ENCODE results near the gene MAP2K3. TPM values are rescaled to one million over a fixed set of nuclear protein-coding genes. Genes with fewer than 3 reads are reported as not detected.
"Not testable (repeated sequence)": the region's sequence is repeated elsewhere in the genome, so short reads cannot be mapped to it uniquely, and the experiment has no call there.

Gene MAP2K3
- total RNA-seq, 1 donor from 2014 or later: 36.2 TPM

DNA sequence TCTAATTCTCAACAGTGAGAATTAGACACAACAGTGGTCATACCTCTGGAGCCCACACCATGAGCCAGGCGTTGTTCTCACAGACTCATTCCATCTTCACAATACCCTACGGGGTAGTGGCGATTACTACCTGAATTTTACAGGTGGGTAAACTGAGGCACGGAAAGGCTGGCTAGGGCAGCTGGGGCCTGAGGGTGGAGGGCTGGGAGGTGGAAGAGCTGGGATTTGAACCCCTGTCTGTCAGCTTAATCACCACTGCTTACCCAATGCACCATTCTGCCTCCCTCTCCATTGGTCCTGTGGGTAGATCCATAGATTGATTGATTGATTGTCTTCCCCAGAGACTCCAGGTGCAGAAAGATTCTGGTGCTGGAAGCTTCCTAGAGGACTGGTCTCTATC, 60.3 kb downstream of the MAP2K3 start:
- not testable (repeated sequence) for DNase-seq (ENCODE audit: extremely low spot score, unreplicated experiment); H3K9me3 Mint-ChIP-seq (ENCODE audit: unreplicated experiment); H3K4me1 Mint-ChIP-seq (ENCODE audit: unreplicated experiment); H3K27me3 Mint-ChIP-seq (ENCODE audit: unreplicated experiment); H3K27ac Mint-ChIP-seq (ENCODE audit: unreplicated experiment); H3K4me3 Mint-ChIP-seq (ENCODE audit: unreplicated experiment); H3K36me3 Mint-ChIP-seq (ENCODE audit: unreplicated experiment)

- Mint-ChIP-seq H3K27me3 (ENCODE audit: unreplicated experiment) (peaks cover 2% of the 10 kb centered on the region), H3K4me1 (ENCODE audit: unreplicated experiment) (peaks cover 10% of the 10 kb centered on the region), H3K9me3 (ENCODE audit: unreplicated experiment) (no peaks in the 10 kb centered on the region), H3K4me3 (ENCODE audit: unreplicated experiment) (no peak overlapping the region), H3K27ac (ENCODE audit: unreplicated experiment) (no peak overlapping the region), H3K36me3 (ENCODE audit: unreplicated experiment) (no peaks in the 10 kb centered on the region)
- no peak for TF ChIP-seq CTCF (IDR thresholded peaks at IDR 0.05)
- no peak for DNase-seq (ENCODE audit: extremely low spot score, unreplicated experiment)
Observed at GRCh38 chr17:21345236-21345635, 60.7 kb downstream of the MAP2K3 start.

GRCh38 chr17:21346107-21346506, 61.6 kb downstream of the MAP2K3 start:
- not testable (repeated sequence) for DNase-seq (ENCODE audit: extremely low spot score, unreplicated experiment); H3K27me3 Mint-ChIP-seq (ENCODE audit: unreplicated experiment); H3K27ac Mint-ChIP-seq (ENCODE audit: unreplicated experiment); H3K36me3 Mint-ChIP-seq (ENCODE audit: unreplicated experiment); H3K4me3 Mint-ChIP-seq (ENCODE audit: unreplicated experiment); H3K9me3 Mint-ChIP-seq (ENCODE audit: unreplicated experiment); H3K4me1 Mint-ChIP-seq (ENCODE audit: unreplicated experiment)

GRCh38 chr17:21346651-21347250, 62.2 kb downstream of the MAP2K3 start:
- not testable (repeated sequence) for H3K27ac Mint-ChIP-seq (ENCODE audit: unreplicated experiment); H3K36me3 Mint-ChIP-seq (ENCODE audit: unreplicated experiment); H3K4me3 Mint-ChIP-seq (ENCODE audit: unreplicated experiment); H3K4me1 Mint-ChIP-seq (ENCODE audit: unreplicated experiment); H3K27me3 Mint-ChIP-seq (ENCODE audit: unreplicated experiment); H3K9me3 Mint-ChIP-seq (ENCODE audit: unreplicated experiment); DNase-seq (ENCODE audit: extremely low spot score, unreplicated experiment)

DNA sequence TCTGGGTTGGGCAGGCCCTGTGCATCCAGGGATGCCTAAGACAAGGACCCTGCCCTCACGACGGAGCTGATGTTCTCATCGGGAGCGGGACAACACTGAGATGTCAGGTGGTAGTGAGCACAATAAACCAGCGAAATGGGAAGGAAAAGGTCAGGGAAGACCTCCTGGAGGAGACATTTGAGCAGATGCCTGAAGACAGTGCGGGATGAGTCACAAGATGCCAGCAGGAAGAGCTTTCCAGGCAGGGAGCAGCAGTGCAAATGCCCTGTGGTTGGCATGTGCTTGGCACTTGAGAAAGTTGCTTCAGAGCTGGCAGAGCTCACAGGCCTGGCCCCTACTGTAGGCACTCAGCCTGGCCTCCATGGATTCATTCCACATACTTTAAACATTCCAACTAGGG, 63.1 kb downstream of the MAP2K3 start:
- not testable (repeated sequence) for H3K9me3 Mint-ChIP-seq (ENCODE audit: unreplicated experiment); H3K4me3 Mint-ChIP-seq (ENCODE audit: unreplicated experiment); H3K27me3 Mint-ChIP-seq (ENCODE audit: unreplicated experiment); H3K4me1 Mint-ChIP-seq (ENCODE audit: unreplicated experiment); H3K27ac Mint-ChIP-seq (ENCODE audit: unreplicated experiment); DNase-seq (ENCODE audit: extremely low spot score, unreplicated experiment); H3K36me3 Mint-ChIP-seq (ENCODE audit: unreplicated experiment)

DNA sequence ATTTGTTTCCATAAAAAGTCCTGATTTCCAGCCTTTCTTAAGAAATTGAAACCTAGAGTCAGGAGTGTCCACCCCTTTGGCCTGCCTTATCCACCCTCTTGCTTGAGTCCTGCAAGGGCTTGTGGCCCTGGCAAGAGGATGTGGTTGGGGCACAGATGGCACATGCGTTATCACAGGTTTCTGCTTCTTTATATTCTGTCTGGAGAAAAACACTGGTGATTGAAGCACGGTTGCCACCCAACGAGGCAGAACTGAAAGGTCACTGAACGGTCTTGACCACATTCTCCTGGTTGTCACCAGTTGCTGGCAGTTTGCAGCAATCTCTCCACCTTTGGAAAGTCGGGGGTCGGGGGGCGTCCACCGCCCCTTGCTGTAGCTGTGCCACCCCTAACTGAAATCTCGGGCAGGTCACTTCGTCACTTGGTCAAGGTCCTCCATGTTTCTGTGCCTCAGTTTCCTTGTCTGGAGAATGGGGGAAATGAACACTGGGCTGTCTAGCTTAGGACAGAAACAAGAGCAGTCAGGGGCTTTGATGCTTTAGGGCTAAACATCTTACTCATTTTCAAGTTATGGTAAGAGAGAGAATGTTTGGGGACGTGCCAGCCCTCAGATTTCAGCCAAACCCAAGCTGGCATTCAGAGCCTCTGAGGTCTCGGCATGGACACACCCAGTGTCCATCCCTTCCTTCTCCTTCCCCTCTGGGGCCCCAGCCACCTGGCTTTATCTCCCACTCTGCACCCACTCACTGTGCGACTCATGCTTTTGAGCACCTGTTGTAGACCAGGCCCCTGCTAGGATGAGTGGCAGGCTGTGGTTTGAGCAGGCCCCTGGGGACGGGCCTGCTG, 63.8 kb downstream of the MAP2K3 start:
- DNase-seq (ENCODE audit: extremely low spot score, unreplicated experiment): not testable (repeated sequence)

GRCh38 chr17:21348926-21349261, 64.4 kb downstream of the MAP2K3 start:
- not testable (repeated sequence) for H3K36me3 Mint-ChIP-seq (ENCODE audit: unreplicated experiment); DNase-seq (ENCODE audit: extremely low spot score, unreplicated experiment); H3K4me1 Mint-ChIP-seq (ENCODE audit: unreplicated experiment); H3K27ac Mint-ChIP-seq (ENCODE audit: unreplicated experiment); H3K27me3 Mint-ChIP-seq (ENCODE audit: unreplicated experiment); H3K4me3 Mint-ChIP-seq (ENCODE audit: unreplicated experiment); H3K9me3 Mint-ChIP-seq (ENCODE audit: unreplicated experiment)

More for the DNA sequence above, 63.8 kb downstream of the MAP2K3 start:
- H3K4me1 Mint-ChIP-seq (ENCODE audit: unreplicated experiment); H3K9me3 Mint-ChIP-seq (ENCODE audit: unreplicated experiment); H3K27me3 Mint-ChIP-seq (ENCODE audit: unreplicated experiment); H3K4me3 Mint-ChIP-seq (ENCODE audit: unreplicated experiment); H3K36me3 Mint-ChIP-seq (ENCODE audit: unreplicated experiment); H3K27ac Mint-ChIP-seq (ENCODE audit: unreplicated experiment): not testable (repeated sequence)

DNA sequence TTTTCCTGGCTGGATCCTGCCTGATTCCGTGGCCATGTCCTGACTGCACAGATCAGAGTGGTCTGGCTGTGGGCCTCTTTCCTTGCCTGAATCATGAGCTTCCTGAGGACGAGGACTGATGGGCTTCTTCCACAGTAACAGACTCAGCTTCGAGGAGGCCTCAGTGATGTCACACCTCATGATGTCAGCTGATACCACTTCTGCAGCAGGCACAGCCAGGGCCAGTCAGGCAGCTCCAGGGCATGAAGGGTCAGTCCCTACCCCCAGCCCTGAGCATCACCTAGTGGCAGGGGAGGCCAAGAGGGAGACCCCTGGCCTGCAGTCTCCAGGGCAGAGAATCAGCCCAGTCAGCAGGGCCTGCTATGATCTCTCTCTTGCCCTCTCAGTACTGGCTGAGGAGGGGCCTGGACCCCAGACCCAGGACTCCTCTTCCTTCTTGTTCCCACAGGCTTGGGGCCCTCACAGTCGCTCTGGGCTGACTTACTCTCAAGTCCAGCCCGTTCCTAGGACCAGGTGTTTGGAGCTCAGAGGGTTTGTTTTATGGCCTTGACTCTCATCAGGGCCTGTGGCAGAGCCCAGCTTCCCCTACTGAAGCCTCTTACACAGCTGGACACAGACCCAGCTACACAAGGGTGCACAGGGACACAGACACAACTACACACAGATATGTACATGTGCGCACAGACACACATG, 65.0 kb downstream of the MAP2K3 start:
- DNase-seq (ENCODE audit: extremely low spot score, unreplicated experiment): not testable (repeated sequence)

GRCh38 chr17:21350495-21350894, 66.0 kb downstream of the MAP2K3 start:
- H3K4me3 Mint-ChIP-seq (ENCODE audit: unreplicated experiment); H3K9me3 Mint-ChIP-seq (ENCODE audit: unreplicated experiment); H3K27ac Mint-ChIP-seq (ENCODE audit: unreplicated experiment); H3K27me3 Mint-ChIP-seq (ENCODE audit: unreplicated experiment); H3K36me3 Mint-ChIP-seq (ENCODE audit: unreplicated experiment); H3K4me1 Mint-ChIP-seq (ENCODE audit: unreplicated experiment); DNase-seq (ENCODE audit: extremely low spot score, unreplicated experiment): not testable (repeated sequence)

More for the DNA sequence above, 65.0 kb downstream of the MAP2K3 start:
- not testable (repeated sequence) for H3K27me3 Mint-ChIP-seq (ENCODE audit: unreplicated experiment); H3K4me3 Mint-ChIP-seq (ENCODE audit: unreplicated experiment); H3K9me3 Mint-ChIP-seq (ENCODE audit: unreplicated experiment); H3K36me3 Mint-ChIP-seq (ENCODE audit: unreplicated experiment); H3K27ac Mint-ChIP-seq (ENCODE audit: unreplicated experiment); H3K4me1 Mint-ChIP-seq (ENCODE audit: unreplicated experiment)

All from osteocyte (in vitro differentiated cells).